ENCODE results near the gene HACE1.
"Not testable (repeated sequence)": the region's sequence is repeated elsewhere in the genome, so short reads cannot be mapped to it uniquely, and the experiment has no call there.

HACE1 gene

GRCh38 chr6:104829183-104829958 is 30.3 kb downstream of the HACE1 start:
- H3K27me3 ChIP-seq (ENCODE audit: insufficient read depth, poor library complexity, severe bottlenecking) = no peaks in the 10 kb centered on the region
- TF ChIP-seq SPI1 (IDR thresholded peaks at IDR 0.05; ENCODE audit: borderline replicate concordance, low read depth) = no peak
- no peak for TF ChIP-seq REST (IDR thresholded peaks at IDR 0.05; ENCODE audit: insufficient replicate concordance, low read depth)
- no peak for TF ChIP-seq CTCF (IDR thresholded peaks at IDR 0.05; ENCODE audit: insufficient read depth, low read length)
- TF ChIP-seq POLR2AphosphoS5 (IDR thresholded peaks at IDR 0.05; ENCODE audit: low read depth) = no peak
- no peak for TF ChIP-seq GABPA (IDR thresholded peaks at IDR 0.05; ENCODE audit: low read depth)
- DNase-seq (ENCODE audit: low read depth in 1 of 2, low spot score in 1 of 2) = no peak
- no peak overlapping the region for H3K4me3 ChIP-seq (replicated peaks; ENCODE audit: insufficient read depth, low read length)
- H3K27ac ChIP-seq (replicated peaks) = no peak overlapping the region

- no peak for DNase-seq (ENCODE audit: low read depth in 1 of 2, low spot score in 1 of 2)
- no peak for TF ChIP-seq POLR2AphosphoS5 (IDR thresholded peaks at IDR 0.05; ENCODE audit: low read depth)
- no peak for TF ChIP-seq CTCF (IDR thresholded peaks at IDR 0.05; ENCODE audit: insufficient read depth, low read length)
- TF ChIP-seq REST (IDR thresholded peaks at IDR 0.05; ENCODE audit: insufficient replicate concordance, low read depth) = no peak
- TF ChIP-seq SPI1 (IDR thresholded peaks at IDR 0.05; ENCODE audit: borderline replicate concordance, low read depth) = no peak
- TF ChIP-seq GABPA (IDR thresholded peaks at IDR 0.05; ENCODE audit: low read depth) = no peak
- Histone ChIP-seq H3K27ac (replicated peaks) (no peak overlapping the region), H3K27me3 (ENCODE audit: insufficient read depth, poor library complexity, severe bottlenecking) (no peaks in the 10 kb centered on the region), H3K4me3 (replicated peaks; ENCODE audit: insufficient read depth, low read length) (no peak overlapping the region)
Measured at GRCh38 chr6:104828478-104828877, 31.2 kb downstream of the HACE1 start.

DNA sequence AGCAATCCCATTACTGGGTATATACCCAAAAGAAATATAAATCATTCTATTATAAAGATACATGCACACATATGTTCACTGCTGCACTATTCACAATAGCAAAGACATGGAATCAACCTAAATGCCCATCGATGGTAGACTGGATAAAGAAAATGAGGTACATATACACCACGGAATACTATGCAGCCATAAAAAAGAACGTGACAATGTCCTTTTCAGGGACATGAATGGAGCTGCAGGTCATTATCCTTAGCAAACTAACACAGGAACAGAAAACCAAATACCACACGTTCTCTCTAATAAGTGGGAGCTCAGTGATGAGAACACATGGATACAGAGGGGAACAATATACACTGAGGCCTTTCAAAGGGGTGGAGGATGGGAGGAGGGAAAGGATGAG is 38.9 kb downstream of the HACE1 start:
- DNase-seq (ENCODE audit: low read depth in 1 of 2, low spot score in 1 of 2); H3K27ac ChIP-seq (replicated peaks); H3K4me3 ChIP-seq (replicated peaks; ENCODE audit: insufficient read depth, low read length); H3K27me3 ChIP-seq (ENCODE audit: insufficient read depth, poor library complexity, severe bottlenecking): not testable (repeated sequence)

DNA sequence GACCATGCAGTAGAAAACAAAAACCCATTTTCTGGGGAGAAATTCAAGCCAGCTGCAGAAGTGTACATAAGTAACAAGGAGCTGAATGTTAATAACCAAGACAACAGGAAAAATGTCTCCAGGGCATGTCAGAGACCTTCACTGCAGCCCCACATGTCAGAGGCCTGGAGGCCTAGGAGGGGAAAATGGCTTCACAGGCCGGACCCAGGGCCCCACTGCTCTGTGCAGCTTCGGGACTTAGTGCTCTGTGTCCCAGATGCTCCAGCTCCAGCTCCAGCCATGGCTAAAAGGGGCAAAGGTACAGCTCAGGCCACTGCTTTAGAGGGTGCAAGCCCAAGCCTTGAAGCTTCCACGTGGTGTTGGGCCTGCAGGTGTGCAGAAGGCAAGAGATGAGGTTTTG is 43.6 kb downstream of the HACE1 start:
- Histone ChIP-seq H3K4me3 (replicated peaks; ENCODE audit: insufficient read depth, low read length) (no peak overlapping the region), H3K27me3 (ENCODE audit: insufficient read depth, poor library complexity, severe bottlenecking) (no peaks in the 10 kb centered on the region), H3K27ac (replicated peaks) (no peak overlapping the region)
- DNase-seq (ENCODE audit: low read depth in 1 of 2, low spot score in 1 of 2) = no peak
- TF ChIP-seq REST (IDR thresholded peaks at IDR 0.05; ENCODE audit: insufficient replicate concordance, low read depth) (no peak), POLR2AphosphoS5 (IDR thresholded peaks at IDR 0.05; ENCODE audit: low read depth) (no peak), CTCF (IDR thresholded peaks at IDR 0.05; ENCODE audit: insufficient read depth, low read length) (no peak), GABPA (IDR thresholded peaks at IDR 0.05; ENCODE audit: low read depth) (no peak), SPI1 (IDR thresholded peaks at IDR 0.05; ENCODE audit: borderline replicate concordance, low read depth) (no peak)

All from HL-60 (cell line).